GM04503 (cell line): Measurements from ENCODE around the gene RIOX2.
A peak's percentile ranks its signal among the peaks of the same experiment; 100 is the strongest.

Experiments
- DNase-seq: peaks from one replicate; pipeline ENCODE4 v3.0.0-alpha.2; 2012; ENCODE audit warnings: low read depth

Gene RIOX2

GRCh38 chr3:97990624-97991292 is 18.5 kb upstream of the RIOX2 start:
- DNase-seq: no peak

DNA sequence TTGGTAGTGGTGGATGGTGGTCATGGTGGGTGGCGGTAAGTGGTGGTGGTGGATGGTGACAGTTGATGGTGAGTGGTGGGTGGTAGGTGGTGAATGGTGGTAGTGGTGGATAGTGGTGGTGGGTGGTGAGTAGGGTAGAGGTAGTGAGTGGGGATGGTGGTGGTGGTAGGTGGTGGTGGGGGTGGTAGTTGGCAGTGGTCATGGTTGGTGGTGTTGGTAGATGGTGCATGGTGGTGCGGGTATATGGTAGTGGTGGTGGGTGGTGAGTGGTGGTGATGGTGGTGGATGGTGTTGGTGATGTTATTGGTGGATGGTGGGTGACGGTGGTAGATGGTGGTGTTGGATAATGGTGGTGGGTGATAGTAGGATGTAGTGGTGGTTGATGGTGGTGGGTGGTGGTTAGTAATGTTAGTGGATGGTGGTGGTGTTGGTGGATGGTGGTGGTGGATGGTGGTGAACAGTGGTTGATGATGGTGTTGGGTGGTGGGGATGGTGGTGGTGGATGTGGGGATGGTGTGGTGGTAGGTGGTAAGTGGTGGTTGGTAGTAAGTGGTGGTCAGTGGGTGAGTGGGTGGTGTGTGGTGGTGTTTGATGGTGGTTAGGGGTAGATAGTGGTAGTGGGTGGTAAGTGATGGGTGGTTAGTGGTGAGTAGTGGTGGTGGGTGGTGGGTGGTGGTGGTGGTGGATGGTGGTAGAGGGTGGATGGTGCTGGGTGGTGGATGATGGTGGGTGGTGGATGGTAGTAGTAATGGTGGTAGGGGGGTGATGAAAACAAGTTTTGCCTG is 16.7 kb upstream of the RIOX2 start:
- no peak for DNase-seq

- no peak for DNase-seq
Observed at GRCh38 chr3:97987306-97987705, 15.1 kb upstream of the RIOX2 start.

GRCh38 chr3:97983933-97984491 is 11.8 kb upstream of the RIOX2 start:
- DNase-seq: no peak

GRCh38 chr3:97981886-97982285 is 9.7 kb upstream of the RIOX2 start:
- DNase-seq: no peak

- DNase-seq: no peak
Observed at GRCh38 chr3:97979610-97980009, 7.4 kb upstream of the RIOX2 start.

DNA sequence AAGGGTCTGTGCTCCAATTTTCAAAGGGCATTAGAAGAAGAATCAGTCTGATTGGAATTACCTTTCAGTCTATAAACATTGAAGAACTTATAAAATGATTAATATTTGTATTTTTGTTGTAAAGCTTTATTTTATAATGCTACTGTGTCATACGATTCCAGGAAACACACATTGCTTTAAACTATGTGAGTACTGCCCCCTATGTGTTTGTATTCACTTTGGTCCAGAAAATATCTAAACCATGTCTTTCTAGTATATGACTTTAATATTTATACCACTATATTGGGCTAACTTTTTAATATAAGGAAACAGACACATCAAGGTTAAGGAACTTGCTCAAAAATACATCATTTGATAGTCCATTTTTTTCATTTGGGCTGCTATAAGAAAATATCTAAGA is 3.2 kb upstream of the RIOX2 start:
- DNase-seq: no peak

DNA sequence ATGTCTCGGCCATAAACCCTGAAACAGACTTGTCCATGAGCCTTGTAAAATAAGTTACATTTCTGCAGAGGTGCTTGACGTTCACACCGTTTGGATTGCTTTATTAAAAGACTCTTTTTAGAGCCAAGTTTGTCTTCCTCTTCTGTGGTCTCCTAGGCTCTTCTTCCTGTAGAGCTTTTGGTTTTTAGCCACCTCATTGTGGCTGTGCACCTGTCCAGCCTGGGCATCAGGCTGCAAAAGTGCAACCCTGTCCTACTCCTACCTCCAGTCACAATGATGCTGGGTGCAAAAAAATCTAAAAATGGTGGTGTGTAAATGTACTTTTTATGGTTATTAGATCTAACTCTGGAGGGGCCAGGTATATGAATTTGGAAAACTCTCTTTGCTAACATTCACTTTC is 2.8 kb upstream of the RIOX2 start:
- no peak for DNase-seq

GRCh38 chr3:97972976-97973375 is 745 bp upstream of the RIOX2 start:
- no peak for DNase-seq

GRCh38 chr3:97970956-97971620 is 1.1 kb downstream of the RIOX2 start:
- no peak for DNase-seq

DNA sequence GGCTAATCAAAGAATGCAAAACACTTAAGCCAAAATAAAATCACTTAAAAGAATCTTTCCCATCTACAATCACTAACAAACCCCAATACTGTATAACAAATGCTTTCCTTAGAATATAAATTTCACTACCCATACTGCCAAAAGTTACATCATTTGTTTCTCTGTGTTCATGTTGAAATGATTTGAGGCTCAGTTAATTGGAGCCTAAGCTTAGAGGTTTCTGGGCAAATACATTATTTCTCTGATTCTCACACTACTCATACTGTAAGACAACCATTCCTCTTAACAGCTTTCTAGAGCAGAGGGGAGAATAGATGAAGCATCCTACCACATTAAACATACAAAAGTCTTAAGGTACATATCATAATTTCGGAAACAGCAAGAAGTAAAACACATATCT is 2.1 kb downstream of the RIOX2 start:
- DNase-seq: peak; percentile 18

DNA sequence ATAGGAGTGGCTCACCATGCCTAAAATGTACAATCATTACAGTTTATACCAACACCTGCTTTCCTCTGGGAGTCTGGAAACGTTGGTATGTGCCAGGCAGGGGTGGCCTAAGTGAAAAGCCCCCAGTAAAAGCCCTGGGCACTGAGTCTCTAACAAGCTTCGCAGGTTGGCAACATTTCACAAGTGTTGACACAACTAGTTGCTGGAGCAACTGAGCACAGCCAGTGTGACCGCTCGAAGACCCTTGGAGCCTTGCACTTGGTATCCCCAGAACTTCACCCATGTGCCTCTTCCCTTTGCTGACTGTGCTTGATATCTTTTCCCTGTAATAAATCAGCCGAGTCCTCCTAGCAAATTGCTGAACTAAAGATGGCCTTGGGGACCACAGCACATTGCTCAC is 2.7 kb downstream of the RIOX2 start:
- no peak for DNase-seq

GRCh38 chr3:97968376-97968775 is 3.9 kb downstream of the RIOX2 start:
- DNase-seq: no peak

DNA sequence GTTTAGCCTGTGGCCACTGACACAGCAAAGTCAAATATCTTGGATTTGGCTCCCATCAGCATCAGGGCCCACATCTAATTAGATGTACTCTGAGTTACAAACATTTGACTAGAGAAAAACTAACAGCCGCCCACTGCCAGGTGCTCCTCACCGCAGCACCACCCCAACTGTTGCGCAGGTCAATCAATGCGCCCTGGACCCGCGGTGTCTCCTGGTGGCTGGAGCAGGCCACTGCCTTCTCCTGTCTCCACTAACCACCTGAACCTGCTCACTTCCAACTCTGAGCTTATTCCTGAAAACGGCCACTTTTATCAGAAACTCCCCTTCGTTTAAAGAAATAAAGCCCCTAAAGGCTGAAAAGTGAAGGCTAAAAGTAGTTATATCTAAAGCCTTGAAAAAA is 4.3 kb downstream of the RIOX2 start:
- DNase-seq: no peak

DNA sequence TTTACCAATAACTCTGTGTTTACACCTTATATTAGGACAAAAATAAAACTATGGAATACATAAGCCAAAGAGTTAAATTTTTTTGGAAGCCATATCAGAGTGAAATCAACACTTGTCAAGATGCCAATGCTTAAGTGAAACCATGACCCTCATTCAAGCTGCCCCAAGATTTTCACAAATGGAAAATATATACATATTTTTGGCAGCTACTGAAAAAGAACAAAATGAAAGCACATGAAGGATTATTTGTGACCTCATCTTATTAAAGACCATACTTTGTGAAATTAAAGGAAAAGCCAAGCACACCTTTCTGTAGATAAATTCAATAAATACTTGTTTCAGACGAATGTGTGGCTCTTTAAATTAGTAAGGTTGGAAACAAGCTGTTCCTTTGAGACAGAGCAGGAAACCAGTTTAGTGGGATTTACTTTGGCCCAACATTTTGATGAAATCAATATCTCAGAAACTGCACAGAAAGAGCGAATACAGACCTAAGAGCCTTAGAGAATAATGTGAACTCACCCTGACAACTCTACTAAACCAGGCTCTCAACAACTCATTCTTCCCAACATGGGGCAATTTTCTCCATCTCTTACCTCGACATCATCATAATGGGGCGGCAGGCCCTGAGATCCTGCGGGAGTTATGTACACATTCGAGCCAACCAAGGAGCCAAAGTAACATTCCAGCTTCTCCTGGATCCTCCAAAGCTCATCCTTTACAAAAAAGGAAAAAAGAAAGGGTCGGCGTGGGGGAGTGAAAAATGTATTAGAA is 11.1 kb downstream of the RIOX2 start:
- no peak for DNase-seq

- no peak for DNase-seq
Observed at GRCh38 chr3:97960551-97960950, 11.7 kb downstream of the RIOX2 start.

- DNase-seq: no peak
Observed at GRCh38 chr3:97959872-97960271, 12.4 kb downstream of the RIOX2 start.

DNA sequence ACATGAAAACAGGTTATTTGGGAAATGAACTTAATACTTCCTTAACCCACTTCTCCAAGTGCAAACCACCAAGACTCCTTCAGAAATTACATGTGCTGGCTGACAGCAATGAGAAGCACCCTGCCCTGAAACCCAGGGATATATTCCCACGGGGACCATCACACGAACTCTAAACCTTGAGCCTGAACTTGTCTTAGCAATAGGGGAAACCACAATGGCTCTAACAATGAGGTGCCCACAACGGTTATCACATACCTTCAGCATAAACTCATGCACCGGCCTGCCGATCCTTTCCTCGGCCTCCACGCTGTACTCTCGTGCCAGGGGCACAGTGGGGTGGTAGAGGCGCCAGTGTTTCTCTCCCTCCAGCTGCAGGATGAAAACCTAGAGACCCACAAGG is 13.4 kb downstream of the RIOX2 start:
- no peak for DNase-seq

DNA sequence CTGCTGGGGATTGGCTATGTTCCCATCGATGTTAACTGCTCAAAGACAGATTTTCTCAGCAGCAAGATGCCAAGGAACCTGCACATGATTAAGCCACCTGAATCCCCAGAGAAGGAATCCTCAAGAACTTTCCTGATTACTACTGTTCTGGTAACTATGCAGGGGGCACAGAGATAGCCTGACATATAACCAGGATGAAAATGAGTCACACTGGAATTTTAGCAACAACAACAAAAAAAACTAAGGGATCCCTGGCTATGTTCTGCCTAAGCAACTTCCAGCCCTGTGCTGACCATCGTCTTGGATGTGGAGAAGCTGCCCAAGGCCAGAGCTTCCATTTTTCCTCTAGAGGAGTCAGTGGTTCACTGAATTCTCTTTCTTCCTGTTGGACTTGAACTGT is 13.8 kb downstream of the RIOX2 start:
- DNase-seq: no peak

GRCh38 chr3:97957617-97958311 is 14.5 kb downstream of the RIOX2 start:
- no peak for DNase-seq

- no peak for DNase-seq
Observed at GRCh38 chr3:97956051-97956450, 16.2 kb downstream of the RIOX2 start.
